Activated T-cell treated with anti-CD3 and anti-CD28 coated beads, Interleukin-2, amount 50 U/mL, for 24 hours (primary cell): ENCODE data around the gene MAMDC4.
A peak's percentile ranks its signal among the peaks of the same experiment; 100 is the strongest.

Source experiments
- DNase-seq: peaks from one replicate; pipeline ENCODE4 v3.0.0-alpha.2; 2020
- H3K27ac Mint-ChIP-seq: 2 replicates; pipeline ENCODE4 v1.8.0; 2020; ENCODE audit warnings: mild to moderate bottlenecking, mixed read lengths
- H3K27me3 Mint-ChIP-seq: 2 replicates; pipeline ENCODE4 v1.8.0; 2020; ENCODE audit warnings: mixed read lengths
- H3K36me3 Mint-ChIP-seq: 2 replicates; pipeline ENCODE4 v1.8.0; 2020; ENCODE audit warnings: low read depth, mixed read lengths
- H3K4me1 Mint-ChIP-seq: 2 replicates; pipeline ENCODE4 v1.8.0; 2020; ENCODE audit warnings: low read depth, mixed read lengths
- H3K4me3 Mint-ChIP-seq: 2 replicates; pipeline ENCODE4 v1.8.0; 2020; ENCODE audit warnings: mild to moderate bottlenecking, moderate library complexity, mixed read lengths
- H3K9me3 Mint-ChIP-seq: 2 replicates; pipeline ENCODE4 v1.8.0; 2020; ENCODE audit warnings: mixed read lengths

MAMDC4 gene

GRCh38 chr9:136820971-136821825 is 30.9 kb upstream of the MAMDC4 start:
- H3K27ac Mint-ChIP-seq = no peak overlapping the region
- H3K4me1 Mint-ChIP-seq = peaks cover 8% of the 10 kb centered on the region
- H3K4me3 Mint-ChIP-seq = no peak overlapping the region
- no peaks in the 10 kb centered on the region for H3K27me3 Mint-ChIP-seq
- DNase-seq = no peak
- no peaks in the 10 kb centered on the region for H3K9me3 Mint-ChIP-seq
- H3K36me3 Mint-ChIP-seq = peaks cover 56% of the 10 kb centered on the region

DNA sequence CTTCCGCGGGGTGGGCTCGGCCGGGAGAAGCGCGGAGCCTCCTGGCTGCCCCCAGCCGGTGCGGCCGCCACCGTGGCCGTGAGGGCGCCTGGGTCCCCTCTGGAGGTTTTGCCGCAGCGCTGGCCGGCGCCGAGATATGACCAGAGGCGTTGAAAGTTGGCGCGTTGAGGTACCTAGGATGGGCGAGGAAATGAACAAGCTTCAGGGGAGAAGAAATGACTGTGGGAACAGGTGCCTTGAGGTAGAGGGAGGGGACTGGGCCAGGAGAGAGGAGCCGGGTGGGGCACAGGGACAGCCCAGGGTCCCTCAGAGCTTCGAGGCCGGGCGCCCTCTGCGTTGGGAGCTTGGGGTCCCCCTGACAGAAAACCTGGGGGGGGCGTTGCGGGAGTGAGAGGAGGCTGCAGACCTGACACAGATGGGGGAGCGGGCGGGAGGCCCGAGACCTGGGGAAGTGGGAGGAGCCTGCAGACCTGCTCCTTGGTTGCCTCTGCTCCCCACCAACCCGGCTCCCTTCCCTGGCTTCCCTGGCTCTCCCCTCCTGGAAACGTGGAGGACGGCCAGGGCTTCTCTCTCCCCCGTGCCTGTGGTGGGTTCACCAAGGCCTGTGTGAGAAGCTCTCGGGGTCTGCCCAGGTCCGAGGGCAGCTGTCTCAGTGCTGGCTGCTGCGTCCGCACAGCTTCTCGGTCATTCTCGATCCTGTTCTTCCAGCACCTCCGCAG is 30.2 kb upstream of the MAMDC4 start:
- no peaks in the 10 kb centered on the region for H3K9me3 Mint-ChIP-seq
- DNase-seq = no peak
- H3K27ac Mint-ChIP-seq = no peak overlapping the region
- peaks cover 58% of the 10 kb centered on the region for H3K36me3 Mint-ChIP-seq
- H3K4me1 Mint-ChIP-seq = peaks cover 7% of the 10 kb centered on the region
- H3K27me3 Mint-ChIP-seq = no peaks in the 10 kb centered on the region
- H3K4me3 Mint-ChIP-seq = no peak overlapping the region

DNA sequence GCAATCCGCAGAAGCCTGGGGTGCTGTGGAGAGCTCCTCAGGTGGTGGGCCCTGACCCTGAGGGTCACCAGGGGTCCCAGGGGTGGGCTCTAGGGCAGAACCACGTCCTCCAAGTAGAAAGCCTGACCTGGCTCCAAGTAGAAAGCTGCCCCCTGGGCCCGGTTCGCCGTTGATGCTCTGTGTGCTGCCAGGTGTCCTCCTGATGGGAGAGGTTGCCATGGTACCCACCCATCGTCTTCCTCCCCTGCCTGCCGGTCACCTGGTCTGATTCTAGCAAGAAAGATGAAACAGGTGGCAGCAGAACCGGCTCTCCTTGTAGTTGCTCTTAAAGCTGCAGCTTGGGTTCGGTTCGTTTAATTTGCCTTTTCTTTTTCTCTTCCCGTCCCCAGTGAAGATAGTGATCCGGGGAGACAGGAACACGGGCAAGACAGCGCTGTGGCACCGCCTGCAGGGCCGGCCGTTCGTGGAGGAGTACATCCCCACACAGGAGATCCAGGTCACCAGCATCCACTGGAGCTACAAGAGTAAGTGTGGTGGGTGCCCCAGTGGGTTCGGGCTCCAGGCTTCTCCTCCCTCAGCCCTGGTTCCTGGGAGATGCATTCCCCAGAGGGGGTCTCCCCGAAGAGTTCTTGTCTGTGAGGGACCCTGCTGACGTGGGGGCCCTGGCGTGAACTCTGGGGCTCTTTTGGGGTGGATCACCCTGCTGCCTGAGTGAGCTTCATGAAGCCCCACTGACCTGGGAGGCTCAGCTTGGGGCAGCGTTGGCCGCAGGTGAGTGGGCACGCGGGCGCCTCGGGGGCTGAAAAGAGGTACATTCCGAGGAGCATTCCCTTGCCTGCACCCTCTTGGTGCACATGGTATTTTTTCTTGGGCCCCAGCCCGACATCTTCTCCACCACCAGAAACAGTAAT is 28.8 kb upstream of the MAMDC4 start:
- DNase-seq = no peak
- no peak overlapping the region for H3K27ac Mint-ChIP-seq
- H3K9me3 Mint-ChIP-seq = no peaks in the 10 kb centered on the region
- H3K4me3 Mint-ChIP-seq = no peak overlapping the region
- peaks cover 6% of the 10 kb centered on the region for H3K4me1 Mint-ChIP-seq
- no peaks in the 10 kb centered on the region for H3K27me3 Mint-ChIP-seq
- peaks cover 57% of the 10 kb centered on the region for H3K36me3 Mint-ChIP-seq

DNA sequence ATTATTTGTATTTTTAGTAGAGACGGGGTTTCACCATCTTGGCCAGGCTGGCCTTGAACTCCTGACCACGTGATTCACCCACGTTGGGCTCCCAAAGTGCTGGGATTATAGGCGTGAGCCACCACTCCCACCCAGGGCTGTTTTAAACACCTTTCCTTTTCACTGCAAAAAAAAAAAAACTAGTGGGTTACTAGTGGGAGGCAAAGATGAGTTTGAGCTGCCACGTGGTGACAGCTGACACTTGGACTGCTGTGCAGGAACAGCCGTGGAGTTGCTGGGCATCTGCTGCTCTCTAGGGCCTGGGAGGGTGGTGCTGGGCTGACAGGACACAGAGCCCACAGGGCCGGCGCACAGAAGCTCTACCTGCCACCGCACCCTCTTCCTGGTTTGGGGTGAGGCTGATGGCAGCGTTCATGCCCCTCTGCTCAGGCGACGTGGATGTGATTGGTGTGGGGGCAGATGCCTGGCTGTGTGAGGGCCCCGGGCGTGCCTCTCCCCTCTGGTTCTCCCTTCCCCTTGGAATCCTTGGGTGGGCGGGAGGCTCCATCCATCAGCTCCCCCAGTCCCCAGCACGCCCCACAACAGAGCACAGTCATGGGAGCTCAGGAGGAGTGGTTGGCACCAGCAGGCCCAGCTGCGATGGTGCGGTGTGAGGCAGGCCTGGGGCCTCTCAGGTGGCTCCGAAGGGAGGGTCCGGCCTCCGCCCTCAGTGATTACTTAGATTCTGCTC is 27.5 kb upstream of the MAMDC4 start:
- no peaks in the 10 kb centered on the region for H3K9me3 Mint-ChIP-seq
- H3K4me1 Mint-ChIP-seq = peaks cover 6% of the 10 kb centered on the region
- H3K4me3 Mint-ChIP-seq = no peak overlapping the region
- peaks cover 63% of the 10 kb centered on the region for H3K36me3 Mint-ChIP-seq
- no peak for DNase-seq
- H3K27me3 Mint-ChIP-seq = no peaks in the 10 kb centered on the region
- H3K27ac Mint-ChIP-seq = no peak overlapping the region

DNA sequence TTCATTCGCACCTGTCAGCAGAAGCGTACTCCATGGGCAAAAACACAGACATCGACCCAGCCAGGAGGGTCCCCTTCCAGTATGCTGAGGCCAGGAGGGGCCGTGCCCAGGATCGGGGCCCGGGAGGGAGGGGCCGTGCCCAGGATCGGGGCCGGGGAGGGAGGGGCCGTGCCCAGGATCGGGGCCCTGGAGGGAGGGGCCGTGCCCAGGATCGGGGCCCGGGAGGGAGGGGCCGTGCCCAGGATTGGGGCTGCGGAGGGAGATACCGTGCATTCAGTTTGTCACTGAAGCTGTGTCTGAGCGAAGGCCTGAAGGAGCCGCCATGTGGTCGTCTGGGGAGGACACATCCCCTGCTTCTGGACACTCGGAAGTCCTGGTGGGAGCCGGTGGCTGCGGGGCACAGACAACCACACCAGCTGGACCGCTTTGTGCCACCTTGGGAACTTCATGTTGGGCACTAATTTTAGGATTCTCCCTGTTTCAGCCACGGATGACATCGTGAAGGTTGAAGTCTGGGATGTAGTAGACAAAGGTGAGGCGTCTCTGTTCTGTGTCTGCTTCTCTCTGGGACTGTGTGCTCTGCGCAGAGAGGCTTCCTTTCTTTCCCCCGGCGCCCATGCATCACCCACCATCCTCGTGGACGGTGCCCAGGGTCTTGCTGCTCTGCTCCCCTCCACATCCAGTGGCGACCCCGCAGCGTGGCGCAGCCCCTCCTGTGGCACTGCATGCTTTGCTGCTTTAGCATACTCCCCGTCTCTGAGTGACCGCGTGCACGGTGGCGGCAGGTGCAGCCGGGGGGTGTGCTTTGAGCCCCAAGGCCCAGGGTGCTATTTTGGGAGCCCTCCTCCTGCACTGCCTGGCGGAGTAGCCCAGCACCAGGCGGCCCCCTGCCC is 26.6 kb upstream of the MAMDC4 start:
- DNase-seq = no peak
- H3K27ac Mint-ChIP-seq = no peak overlapping the region
- H3K4me3 Mint-ChIP-seq = no peak overlapping the region
- no peaks in the 10 kb centered on the region for H3K27me3 Mint-ChIP-seq
- no peaks in the 10 kb centered on the region for H3K9me3 Mint-ChIP-seq
- peaks cover 6% of the 10 kb centered on the region for H3K4me1 Mint-ChIP-seq
- peaks cover 70% of the 10 kb centered on the region for H3K36me3 Mint-ChIP-seq

DNA sequence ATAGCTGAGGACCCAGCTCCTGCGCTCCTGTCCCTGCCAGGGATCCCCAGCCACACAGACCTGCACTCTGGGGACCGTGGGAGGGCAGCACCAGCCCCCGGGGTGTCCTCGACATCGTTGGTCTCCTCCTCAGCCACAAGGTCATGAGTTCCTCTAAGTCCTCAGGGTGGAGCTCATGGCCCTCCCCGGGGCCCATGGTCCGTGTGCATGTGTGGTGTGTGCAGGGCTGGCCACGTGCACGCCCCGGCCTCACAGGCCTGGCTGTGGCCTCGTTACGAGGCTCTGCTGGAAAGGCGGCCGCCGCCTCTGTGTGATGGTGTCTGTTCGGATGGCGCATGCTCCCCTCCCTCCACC is 26.0 kb upstream of the MAMDC4 start:
- peaks cover under 1% of the 10 kb centered on the region for H3K4me1 Mint-ChIP-seq
- H3K27ac Mint-ChIP-seq = no peak overlapping the region
- DNase-seq = no peak
- H3K9me3 Mint-ChIP-seq = no peaks in the 10 kb centered on the region
- no peak overlapping the region for H3K4me3 Mint-ChIP-seq
- H3K27me3 Mint-ChIP-seq = no peaks in the 10 kb centered on the region
- peaks cover 70% of the 10 kb centered on the region for H3K36me3 Mint-ChIP-seq

DNA sequence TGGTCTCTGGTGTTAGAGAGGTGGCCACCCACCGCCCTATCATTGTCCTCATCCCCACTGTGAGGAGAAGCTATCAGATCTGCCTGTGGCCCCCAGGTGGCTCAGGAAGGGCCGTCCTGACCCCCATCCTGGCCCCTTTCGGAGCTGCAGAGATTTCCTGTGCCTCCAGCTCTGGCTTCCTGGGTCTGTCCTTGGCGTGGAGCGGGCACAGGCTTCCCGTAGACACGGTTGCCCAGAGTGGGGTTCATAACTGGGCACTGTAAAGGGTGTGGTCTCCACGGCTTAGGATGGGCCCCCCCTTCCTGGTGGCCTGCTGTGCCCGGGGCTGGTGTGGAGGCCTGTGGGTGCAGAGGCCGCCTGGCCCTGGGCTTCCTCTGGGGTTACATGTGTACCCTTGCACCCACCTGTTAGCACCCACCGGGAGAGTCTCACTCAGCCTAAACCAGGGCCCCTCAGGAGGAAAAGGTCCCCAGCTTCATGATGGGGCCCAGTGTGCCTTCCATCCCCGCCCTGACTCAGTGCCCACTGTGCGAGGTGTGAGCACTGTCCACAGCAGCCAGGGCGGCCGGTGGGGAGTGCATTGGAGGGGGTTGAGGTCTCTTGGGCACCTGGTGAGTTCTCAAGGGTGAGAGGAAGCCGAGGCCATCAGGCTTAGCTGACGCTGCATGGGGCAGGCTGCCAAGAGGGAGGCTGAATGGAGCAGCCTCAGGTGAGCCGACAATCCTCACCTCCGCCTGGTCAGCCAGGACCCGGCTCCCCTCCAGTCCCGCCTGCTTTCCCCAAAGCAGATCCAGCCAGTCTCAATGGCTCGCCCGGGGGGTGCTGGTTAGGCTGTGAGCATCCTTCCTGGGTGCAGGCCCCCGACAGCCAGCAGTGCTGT is 25.2 kb upstream of the MAMDC4 start:
- H3K4me3 Mint-ChIP-seq = no peak overlapping the region
- H3K9me3 Mint-ChIP-seq = no peaks in the 10 kb centered on the region

DNA sequence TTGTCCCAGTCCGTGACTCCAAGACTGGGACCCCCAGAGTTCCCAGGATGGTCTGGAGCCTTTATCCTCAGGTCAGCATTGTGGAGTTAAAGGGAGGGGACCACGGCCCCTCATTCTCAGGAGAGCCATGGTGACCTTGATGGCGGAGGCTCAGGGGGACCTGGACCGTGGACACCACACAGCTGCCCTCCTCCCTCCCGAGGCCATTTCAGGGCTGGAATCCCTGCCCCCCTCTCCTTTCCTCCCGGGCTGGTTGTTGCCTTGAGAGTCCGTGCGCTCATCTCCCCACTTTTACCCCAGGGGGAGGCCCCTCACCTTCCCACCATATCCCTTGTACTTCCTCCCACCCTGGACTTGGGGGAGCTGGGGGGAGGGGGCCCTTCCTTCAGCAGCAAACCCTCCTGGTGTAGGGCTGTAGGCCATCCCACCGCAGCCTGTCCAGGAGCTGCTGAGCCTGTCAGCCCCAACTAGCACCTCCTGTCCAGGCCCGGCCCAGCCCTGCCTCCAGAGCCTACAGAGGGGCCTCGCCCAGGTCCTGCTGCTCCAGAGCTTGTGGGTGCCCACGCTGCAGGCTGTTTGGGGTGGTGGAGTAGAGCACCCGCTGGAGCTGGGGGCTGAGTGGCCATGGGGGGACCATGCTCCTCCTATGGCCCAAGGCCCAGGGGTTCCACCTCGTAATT is 24.2 kb upstream of the MAMDC4 start:
- no peaks in the 10 kb centered on the region for H3K4me1 Mint-ChIP-seq
- H3K27me3 Mint-ChIP-seq = no peaks in the 10 kb centered on the region
- H3K36me3 Mint-ChIP-seq = peaks cover 85% of the 10 kb centered on the region
- no peaks in the 10 kb centered on the region for H3K9me3 Mint-ChIP-seq
- H3K27ac Mint-ChIP-seq = no peak overlapping the region
- no peak for DNase-seq
- no peak overlapping the region for H3K4me3 Mint-ChIP-seq

More for the DNA sequence above, 25.2 kb upstream of the MAMDC4 start:
- Mint-ChIP-seq H3K27me3 (no peaks in the 10 kb centered on the region), H3K36me3 (peaks cover 77% of the 10 kb centered on the region), H3K4me1 (no peaks in the 10 kb centered on the region), H3K27ac (no peak overlapping the region)
- DNase-seq = peak; percentile 23

DNA sequence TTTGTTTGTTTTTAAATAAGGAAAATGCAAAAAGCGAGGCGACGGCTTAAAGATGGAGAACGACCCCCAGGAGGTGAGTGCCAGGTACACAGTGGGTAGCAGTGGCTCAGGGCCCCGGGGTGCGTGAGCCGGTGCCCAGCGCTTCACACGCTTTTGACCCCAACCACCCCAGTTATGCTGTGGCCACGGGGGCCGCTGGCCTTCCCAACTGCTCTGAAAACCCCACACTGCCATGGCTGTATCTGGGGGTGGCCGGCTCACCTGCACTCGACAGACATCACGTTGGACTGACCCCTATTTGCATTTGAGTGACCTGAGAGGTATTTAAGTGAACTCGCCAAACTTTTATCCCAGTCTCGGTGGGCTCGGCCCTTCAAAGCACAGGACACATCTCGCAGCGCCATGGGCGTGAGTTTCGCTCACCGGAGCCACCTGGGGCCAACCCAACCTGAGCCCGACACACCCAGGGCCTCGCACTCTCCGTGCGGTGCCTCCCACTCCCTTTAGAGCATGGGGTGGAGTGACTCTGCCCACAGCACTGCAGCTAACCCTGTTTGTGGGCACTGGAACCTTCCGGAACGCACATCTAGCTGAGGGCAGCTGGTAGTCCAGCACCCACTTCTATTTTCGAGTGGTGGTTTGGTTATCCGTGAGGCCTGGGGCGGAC is 23.5 kb upstream of the MAMDC4 start:
- no peak overlapping the region for H3K27ac Mint-ChIP-seq

DNA sequence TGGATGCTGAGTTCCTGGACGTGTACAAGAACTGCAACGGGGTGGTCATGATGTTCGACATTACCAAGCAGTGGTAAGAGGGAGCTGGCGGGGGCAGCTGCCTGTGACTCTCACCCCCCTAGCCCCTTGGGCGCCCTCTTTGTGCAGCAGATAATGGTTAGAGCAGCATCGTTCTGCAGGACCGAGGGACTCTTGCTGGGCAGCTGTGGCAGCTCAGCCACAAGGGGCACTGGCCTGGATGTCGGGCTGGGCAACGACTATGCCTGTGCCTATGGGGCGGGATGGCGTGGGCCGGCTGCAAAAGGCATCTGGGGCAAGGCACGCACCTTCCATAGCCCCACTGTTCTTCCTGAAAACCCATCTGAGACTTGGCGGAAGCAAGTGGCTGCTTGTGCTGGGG is 22.7 kb upstream of the MAMDC4 start:
- no peaks in the 10 kb centered on the region for H3K9me3 Mint-ChIP-seq
- no peaks in the 10 kb centered on the region for H3K4me1 Mint-ChIP-seq
- DNase-seq = no peak
- H3K27ac Mint-ChIP-seq = no peak overlapping the region
- H3K27me3 Mint-ChIP-seq = no peaks in the 10 kb centered on the region
- H3K4me3 Mint-ChIP-seq = no peak overlapping the region
- H3K36me3 Mint-ChIP-seq = peaks cover 81% of the 10 kb centered on the region

More for the DNA sequence above, 23.5 kb upstream of the MAMDC4 start:
- H3K36me3 Mint-ChIP-seq = peaks cover 81% of the 10 kb centered on the region
- no peaks in the 10 kb centered on the region for H3K9me3 Mint-ChIP-seq
- no peak overlapping the region for H3K4me3 Mint-ChIP-seq
- H3K4me1 Mint-ChIP-seq = no peaks in the 10 kb centered on the region
- no peaks in the 10 kb centered on the region for H3K27me3 Mint-ChIP-seq
- no peak for DNase-seq

DNA sequence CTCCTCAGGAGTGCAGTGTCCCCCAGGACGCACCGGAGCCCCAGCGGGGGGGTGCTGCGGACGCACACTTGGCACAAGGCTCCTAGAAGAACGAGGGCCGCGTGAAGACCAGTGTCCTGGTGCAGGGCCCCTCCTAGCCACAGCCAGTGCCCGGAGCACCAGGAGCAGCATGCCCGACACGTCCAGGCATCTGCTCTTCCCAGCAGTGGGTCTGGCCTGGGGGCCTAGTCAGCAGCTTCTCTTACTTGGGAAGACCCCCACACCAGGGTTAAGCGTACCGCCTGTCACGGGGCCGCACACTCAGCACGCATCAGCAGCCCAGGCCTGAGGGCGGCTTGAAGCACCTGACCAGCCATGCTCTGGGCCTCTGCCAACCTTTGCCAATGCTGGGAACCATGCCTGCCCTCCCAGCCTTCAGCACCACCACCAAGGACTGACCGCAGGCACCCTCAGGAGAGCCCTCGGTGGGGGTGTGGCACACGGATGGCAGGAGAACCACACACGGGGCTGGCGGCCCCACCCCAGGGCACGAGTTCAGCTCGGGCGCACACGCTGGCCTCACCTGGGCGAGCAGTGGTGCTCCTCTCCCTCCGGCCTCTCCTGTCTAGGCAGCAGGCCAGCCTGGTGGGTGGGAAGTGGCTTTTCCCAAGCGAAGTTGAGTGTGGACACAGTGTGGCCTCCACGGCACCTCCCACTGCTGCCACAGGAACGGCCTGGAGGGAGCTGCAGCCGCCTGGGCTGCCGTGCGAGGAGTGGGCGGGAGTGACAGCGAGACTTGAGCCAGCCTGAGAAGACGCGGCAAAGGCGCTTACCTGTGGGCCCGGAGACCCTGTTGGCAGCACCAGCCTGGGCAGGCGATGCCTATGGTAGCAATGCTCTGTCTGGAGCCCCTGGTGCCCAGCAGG is 21.9 kb upstream of the MAMDC4 start:
- no peaks in the 10 kb centered on the region for H3K9me3 Mint-ChIP-seq
- no peak overlapping the region for H3K27ac Mint-ChIP-seq
- no peaks in the 10 kb centered on the region for H3K4me1 Mint-ChIP-seq
- H3K4me3 Mint-ChIP-seq = no peak overlapping the region
- DNase-seq = no peak
- H3K27me3 Mint-ChIP-seq = no peaks in the 10 kb centered on the region
- peaks cover 75% of the 10 kb centered on the region for H3K36me3 Mint-ChIP-seq
